ENCODE data around the gene MRPL10. TPM values are rescaled to one million over a fixed set of nuclear protein-coding genes. Genes with fewer than 3 reads are reported as not detected.

Gene MRPL10
- total RNA-seq, 1 donor from 2014 or later = 38.9 TPM

GRCh38 chr17:47860386-47860785 is 29.0 kb upstream of the MRPL10 start:
- no peak for DNase-seq (ENCODE audit: low spot score)

GRCh38 chr17:47857551-47858455 is 26.5 kb upstream of the MRPL10 start:
- DNase-seq (ENCODE audit: low spot score) = no peak

- no peak for DNase-seq (ENCODE audit: low spot score)
Measured at GRCh38 chr17:47856830-47857229, 25.5 kb upstream of the MRPL10 start.

GRCh38 chr17:47855737-47856136 is 24.4 kb upstream of the MRPL10 start:
- DNase-seq (ENCODE audit: low spot score) = no peak

- no peak for DNase-seq (ENCODE audit: low spot score)
Measured at GRCh38 chr17:47853616-47854015, 22.3 kb upstream of the MRPL10 start.

GRCh38 chr17:47852113-47852949 is 21.0 kb upstream of the MRPL10 start:
- DNase-seq (ENCODE audit: low spot score) = no peak

GRCh38 chr17:47851764-47852112 is 20.4 kb upstream of the MRPL10 start:
- no peak for DNase-seq (ENCODE audit: low spot score)

DNA sequence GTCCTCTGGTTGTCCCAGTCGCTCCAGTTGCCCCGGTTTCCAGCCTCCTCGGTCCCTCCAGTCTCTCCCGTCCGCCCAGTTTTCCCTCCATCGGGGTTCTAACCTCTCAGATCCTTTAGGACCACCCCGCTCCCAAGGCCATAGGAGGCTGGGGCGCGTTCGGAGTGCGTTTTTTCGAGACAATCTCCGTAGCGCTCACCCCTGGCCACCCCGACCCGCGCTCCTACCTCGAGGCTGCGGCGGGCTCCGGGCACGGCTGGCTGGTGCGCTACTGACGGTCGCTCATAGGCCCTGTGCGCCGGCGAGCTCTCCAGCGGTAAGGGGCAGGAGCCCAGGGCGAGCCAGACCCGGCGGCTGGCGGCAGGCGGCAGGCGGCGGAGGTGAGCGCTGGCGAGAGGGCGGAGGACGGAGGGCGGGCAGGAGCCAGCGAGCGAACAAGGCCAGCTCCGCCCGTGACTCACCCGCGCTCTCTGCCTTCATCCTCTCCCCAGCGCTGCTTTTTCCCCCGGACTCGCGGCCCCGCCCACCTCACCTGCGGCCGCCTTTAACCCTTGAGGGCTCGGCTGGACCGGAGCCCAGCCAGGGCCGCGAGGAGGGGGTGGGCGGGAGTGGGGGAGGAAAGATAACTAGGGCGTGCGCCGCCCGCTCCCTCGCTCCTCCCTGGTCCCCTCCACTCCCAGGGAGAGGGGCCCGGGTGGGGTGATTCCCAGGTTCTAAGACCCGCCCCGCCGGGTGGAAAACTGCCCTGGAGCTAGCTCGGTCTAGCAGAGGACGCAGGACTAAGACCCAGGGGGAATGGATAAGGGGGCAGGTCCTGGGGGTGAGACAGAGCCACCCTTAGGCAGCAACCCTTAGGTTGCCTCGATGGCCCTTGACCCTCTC is 19.6 kb upstream of the MRPL10 start, which contains the start of gene SP6:
TSS of gene SP6 (minus strand) at position 472 of the 882 bp plus-strand sequence. CDS start 2,734 bp downstream, outside the sequence.
- peak; percentile 70 for DNase-seq (ENCODE audit: low spot score)

DNA sequence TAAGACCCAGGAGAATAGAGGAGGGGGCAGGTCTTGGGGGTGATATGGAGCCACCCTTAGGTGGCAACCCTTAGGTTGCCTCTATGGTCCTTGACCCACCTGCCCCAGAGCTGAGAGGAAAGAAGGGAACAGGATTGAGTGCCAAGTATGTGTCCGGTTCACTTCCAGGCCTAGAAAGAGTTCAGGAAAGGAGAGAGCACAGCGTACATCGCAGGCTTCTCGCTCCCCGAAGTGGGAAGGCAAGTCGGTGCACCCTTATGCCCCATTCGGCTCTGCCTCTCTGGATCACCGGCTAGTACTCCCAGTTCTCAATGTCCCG is 19.0 kb upstream of the MRPL10 start:
- DNase-seq (ENCODE audit: low spot score) = no peak

DNA sequence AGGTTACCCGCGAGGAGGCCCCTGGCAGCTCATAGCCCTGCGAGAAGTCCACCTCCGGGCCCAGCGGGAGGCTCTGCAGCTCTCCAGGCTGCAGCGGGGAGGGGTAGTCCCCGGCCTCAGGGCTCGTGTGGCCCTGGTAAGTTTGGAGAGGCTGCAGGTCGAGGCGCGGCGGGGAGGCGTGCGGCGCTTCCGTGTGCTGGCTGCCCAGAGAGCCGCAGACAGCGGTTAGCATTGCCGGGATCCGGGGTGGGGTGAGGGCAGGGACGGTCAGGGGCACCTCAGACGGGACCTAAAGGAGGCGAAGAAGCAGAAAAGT is 16.8 kb upstream of the MRPL10 start:
- DNase-seq (ENCODE audit: low spot score) = no peak

GRCh38 chr17:47847341-47848197 is 16.2 kb upstream of the MRPL10 start:
- no peak for DNase-seq (ENCODE audit: low spot score)

DNA sequence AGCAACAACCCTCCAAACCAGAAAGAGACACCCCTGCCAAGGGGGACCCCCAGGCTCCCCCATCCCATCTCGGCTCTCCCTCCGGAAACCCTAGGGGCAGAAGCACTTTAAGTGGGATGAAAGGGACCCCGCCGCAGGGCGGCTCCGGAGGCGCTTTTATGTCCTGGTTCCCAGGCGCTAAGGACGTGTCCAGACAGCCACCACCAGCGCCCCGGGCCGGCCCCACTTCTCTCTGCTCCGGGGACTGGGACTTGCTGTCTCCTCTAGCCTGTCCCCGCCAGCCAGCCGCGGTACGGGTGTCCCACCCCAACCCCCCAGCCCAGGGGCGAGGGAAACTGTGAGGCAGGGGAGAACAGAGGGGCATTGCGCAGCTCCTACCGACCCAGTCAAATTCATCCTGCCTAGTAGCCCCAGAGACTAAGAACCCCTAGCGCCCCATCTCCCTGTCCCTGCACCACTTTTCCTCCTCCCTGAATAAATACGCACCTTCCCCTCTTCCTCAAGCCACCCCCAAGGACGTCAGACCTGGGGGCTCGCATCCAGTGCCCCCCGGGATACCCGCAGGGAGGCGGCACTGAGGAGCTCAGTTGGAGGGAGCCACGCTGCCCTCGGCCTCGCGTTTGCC is 15.5 kb upstream of the MRPL10 start:
- no peak for DNase-seq (ENCODE audit: low spot score)

DNA sequence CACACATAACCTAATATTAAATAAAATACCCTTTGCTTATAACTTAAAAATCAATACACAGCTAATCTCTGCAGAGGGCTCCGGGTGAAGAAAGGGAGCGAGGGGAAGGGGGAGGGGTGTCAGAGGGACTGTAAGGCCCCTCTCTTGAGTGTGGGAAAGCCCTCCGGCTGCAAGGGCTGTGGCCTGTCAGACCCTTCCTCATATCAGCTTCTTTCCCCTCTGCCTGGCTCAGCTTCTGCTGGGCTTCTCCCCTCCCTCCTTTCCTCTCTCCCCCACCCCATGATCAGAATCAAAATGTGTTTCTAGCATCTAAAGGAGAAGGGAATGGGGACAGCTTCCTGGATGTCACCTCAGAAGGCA is 14.4 kb upstream of the MRPL10 start:
- DNase-seq (ENCODE audit: low spot score) = no peak

DNA sequence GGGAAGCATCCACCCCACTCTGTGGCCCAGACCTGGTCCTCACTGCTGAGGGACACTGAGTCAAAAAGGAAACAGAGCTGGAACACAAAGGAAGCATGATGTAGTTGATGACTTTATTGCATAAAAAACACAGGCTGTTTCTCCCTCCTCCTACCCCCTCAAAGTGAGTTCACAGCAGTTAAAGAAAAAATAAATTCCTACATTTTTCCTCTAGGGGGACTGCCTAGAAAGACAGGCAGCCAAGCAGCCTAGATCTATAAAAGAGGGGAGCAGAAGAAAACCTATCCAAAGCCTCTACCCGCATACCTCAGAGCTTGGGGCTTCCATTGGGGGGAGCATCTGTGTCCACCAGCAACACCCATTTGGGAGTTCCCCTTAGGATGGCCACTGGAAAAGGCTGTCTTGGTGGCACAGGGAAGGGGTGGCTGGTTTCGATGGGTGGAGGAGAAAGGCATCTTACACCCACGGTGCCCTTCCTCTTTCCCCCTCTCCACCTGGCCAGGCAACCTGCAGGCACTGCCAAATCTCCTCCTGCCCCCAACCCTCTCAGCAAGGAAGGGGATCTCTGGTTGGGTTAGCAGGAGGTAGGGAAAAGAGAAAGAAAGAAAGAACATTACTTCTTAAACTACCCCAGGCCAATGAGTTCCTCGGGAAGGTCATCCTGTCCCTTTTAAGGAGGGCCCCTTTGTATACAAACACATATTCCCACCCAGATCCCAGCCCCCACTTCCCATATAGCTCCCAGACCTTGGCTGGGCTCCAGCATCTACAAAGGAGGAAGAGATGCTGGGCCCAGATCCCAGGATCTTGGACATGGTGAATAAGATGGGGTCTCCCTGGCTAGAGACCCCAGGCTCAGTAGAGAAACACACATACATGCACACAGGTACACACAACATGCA is 13.7 kb upstream of the MRPL10 start:
- DNase-seq (ENCODE audit: low spot score) = no peak

- DNase-seq (ENCODE audit: low spot score) = no peak
Measured at GRCh38 chr17:47844227-47844626, 12.9 kb upstream of the MRPL10 start.

GRCh38 chr17:47843391-47843730 is 12.0 kb upstream of the MRPL10 start:
- DNase-seq (ENCODE audit: low spot score) = no peak

DNA sequence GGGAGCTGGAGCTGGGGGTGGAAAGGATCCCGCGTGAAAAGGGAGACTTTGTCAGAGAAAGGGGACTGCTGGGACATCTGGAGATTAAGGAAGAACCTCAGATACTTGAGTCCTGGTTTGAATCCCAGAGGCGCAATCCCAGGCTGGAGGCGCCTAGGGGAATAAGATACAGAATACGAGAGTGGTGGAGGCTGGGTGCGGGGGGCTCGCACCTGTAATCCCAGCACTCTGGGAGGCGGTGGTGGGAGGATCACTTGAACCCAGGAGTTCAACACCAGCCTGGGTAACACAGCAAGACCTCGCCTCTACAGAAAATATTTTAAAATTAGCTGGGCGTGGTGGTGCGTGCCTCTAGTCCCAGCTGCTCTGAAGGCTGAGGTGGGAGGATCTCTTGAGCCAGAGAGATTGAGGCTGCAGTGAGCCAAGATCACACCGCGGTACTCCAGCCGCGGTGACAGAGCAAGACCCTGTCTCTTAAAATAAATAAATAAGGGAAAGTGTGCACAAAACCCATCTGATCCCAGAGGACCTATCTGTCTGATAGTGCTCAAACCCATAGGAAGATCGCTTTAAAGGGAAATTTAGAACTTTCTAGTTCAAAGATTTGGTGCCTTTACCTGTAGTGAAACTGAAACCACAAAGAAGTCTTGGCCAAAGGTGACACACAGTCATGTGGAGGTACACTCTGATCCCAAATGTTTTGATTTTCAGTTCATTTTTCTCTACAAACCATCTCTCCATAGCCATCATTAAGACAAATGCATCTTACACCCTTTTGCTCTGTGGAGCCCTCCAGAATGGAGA is 10.3 kb upstream of the MRPL10 start:
- DNase-seq (ENCODE audit: low spot score) = no peak

DNA sequence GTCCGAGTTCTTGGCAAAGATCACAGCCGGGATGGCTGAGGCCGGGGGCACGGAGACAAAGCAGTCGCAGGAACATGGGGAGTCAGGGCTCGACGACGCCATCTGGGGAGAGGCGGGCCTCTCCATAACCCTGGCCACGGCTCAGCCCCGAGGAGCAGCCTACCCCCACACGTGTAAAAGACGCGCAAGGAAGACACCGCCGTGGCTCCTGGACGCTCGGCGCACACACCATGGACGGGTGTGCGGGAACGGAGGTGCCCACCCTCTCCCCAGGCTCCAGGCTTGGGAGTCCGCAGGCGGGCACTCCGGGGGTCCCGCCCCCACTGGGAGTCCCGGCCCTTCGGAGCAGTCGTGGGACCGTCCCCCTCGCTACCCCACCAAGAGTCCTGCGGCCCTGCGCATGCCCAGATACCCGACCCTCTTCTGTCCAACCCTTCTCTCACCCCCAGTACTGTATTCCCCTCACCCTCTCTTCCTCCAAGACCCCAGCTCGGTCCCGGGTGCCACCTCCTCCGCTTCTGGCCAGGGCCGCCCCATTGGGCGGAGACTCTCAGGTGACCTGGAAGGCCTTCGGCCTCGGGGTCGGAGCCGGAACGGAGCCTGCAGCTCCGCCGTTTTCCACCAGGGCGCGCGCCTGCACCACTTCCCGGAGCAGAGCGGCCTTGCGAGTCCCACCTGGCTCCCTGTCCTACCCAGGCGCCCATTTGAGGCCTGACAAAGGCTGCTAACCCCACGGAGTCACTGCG is 9.6 kb upstream of the MRPL10 start, which contains the start of gene SCRN2:
TSS of gene SCRN2 (minus strand) at position 532 of the 746 bp plus-strand sequence. CDS start at position 102, 430 bp downstream.
- DNase-seq (ENCODE audit: low spot score) = peak; percentile 91
